ENCODE measurements around the gene S100A7A.
"Not testable (repeated sequence)": the region's sequence is repeated elsewhere in the genome, so short reads cannot be mapped to it uniquely, and the experiment has no call there.

DNA sequence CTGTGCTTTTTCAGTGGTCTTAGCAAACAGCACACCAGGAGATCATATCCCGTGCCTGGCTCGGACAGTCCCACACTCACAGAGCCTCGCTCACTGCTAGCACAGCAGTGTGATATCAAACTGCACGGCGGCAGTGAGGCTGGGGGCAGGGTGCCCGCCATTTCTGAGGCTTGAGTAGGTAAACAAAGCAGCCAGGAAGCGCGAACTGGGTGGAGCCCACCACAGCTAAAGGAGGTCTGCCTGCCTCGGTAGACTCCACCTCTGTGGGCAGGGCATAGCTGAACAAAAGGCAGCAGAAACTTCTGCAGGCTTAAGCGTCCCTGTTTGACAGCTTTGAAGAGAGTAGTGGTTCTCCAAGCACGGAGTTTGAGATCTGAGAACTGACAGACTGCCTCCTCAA is 9.0 kb upstream of the S100A7A start:
- TF ChIP-seq, protein P1, sequence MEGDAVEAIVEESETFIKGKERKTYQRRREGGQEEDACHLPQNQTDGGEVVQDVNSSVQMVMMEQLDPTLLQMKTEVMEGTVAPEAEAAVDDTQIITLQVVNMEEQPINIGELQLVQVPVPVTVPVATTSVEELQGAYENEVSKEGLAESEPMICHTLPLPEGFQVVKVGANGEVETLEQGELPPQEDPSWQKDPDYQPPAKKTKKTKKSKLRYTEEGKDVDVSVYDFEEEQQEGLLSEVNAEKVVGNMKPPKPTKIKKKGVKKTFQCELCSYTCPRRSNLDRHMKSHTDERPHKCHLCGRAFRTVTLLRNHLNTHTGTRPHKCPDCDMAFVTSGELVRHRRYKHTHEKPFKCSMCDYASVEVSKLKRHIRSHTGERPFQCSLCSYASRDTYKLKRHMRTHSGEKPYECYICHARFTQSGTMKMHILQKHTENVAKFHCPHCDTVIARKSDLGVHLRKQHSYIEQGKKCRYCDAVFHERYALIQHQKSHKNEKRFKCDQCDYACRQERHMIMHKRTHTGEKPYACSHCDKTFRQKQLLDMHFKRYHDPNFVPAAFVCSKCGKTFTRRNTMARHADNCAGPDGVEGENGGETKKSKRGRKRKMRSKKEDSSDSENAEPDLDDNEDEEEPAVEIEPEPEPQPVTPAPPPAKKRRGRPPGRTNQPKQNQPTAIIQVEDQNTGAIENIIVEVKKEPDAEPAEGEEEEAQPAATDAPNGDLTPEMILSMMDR (IDR thresholded peaks at IDR 0.05; ENCODE audit: low read depth, low read length, poor library complexity, severe bottlenecking), result not testable (repeated sequence)
- TF ChIP-seq EZH2phosphoT487 (IDR thresholded peaks at IDR 0.05; ENCODE audit: borderline replicate concordance, low read length), result not testable (repeated sequence)
